Left ventricle myocardium inferior (tissue), 1 donor: ENCODE data around the gene PRDM16. TPM values are rescaled to one million over a fixed set of nuclear protein-coding genes. Genes with fewer than 3 reads are reported as not detected.

Experiments used
- DNase-seq: peaks from one replicate; pipeline ENCODE4 v3.0.0-alpha.2; 2020
- H3K27ac ChIP-seq: fragments of 200-600 bp; replicated peaks from 2 replicates; pipeline ENCODE4 v1.8.0; 2021
- H3K27me3 ChIP-seq: fragments of 200-600 bp; 2 replicates; pipeline ENCODE4 v1.8.0; 2021; ENCODE audit warnings: low read depth
- H3K36me3 ChIP-seq: fragments of 200-600 bp; 2 replicates; pipeline ENCODE4 v1.8.0; 2021
- H3K4me1 ChIP-seq: fragments of 200-600 bp; 2 replicates; pipeline ENCODE4 v1.8.0; 2021
- H3K4me3 ChIP-seq: fragments of 200-600 bp; 2 replicates; pipeline ENCODE4 v1.8.0; 2021; ENCODE audit warnings: mild to moderate bottlenecking, moderate library complexity
- H3K9me3 ChIP-seq: fragments of 200-600 bp; replicated peaks from 2 replicates; pipeline ENCODE4 v1.8.0; 2021
- CTCF ChIP-seq: fragments of 200-600 bp; IDR thresholded peaks from 2 replicates; pipeline ENCODE4 v1.8.0; 2021; ENCODE audit warnings: antibody characterized with exemption, mild to moderate bottlenecking, borderline replicate concordance
- intact Hi-C: fragments of 100-400 bp; cut with micrococcal nuclease; formaldehyde crosslinking; loops from one replicate; pipeline ENCODE4 v1.11.0; 2022
- total RNA-seq: library from RNA; stranded (reverse); fragmentation: NEBNext Ultra II Directional; extraction: Animal tissue kit (Norgen Biotek cat#: 25700); gene quantifications from one replicate; pipeline ENCODE4 v1.2.1, GENCODE V29; 2021
- donor health status: DM: no; HTN: yes; CAD: no; lungs with severe emphysema.

Gene PRDM16
- total RNA-seq, 1 donor from 2014 or later = 16.6 TPM

DNA sequence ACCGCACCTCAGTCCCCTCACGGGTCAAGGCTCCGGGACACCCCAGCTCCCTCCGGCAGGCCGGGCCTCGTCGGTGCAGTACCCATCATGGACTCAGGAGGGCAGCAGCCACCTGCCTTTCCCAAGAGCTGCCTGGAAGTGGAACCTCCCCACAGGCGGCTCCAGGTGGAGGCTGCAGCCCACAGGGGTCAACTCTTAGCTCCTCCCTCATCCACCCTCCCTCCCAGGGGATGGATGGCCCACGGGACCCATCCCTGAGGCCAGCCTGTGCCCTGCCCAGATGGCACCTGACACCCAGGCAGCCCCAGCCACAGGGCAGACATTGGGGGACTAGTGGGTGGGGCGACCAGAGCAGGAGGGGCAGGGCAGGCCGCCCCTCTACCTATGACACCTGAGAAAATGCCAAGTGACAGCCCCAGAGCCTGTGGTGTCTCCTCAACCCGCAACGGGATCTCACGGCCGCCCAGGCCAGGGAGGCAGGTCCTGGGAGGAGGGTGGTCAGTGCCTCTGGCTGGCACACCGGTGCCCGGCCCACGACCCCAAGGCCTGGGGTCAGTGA, 384.3 kb downstream of the PRDM16 start:
- Histone ChIP-seq H3K4me1 (peaks cover 44% of the 10 kb centered on the region), H3K36me3 (no peaks in the 10 kb centered on the region), H3K27me3 (peaks cover 43% of the 10 kb centered on the region), H3K27ac (no peak overlapping the region), H3K9me3 (peaks cover under 1% of the 10 kb centered on the region), H3K4me3 (no peak overlapping the region)
- DNase-seq = peak; percentile 69
- peak; percentile 97 for TF ChIP-seq CTCF
- intact Hi-C loops = no loop called here

GRCh38 chr1:3453891-3454810, 385.1 kb downstream of the PRDM16 start, which contains the start of gene ARHGEF16:
TSS of gene ARHGEF16 (plus strand) at chr1:3454665. CDS start at chr1:3463085, 8,420 bp downstream.
- Histone ChIP-seq H3K36me3 (no peaks in the 10 kb centered on the region), H3K9me3 (no peaks in the 10 kb centered on the region), H3K4me1 (peaks cover 51% of the 10 kb centered on the region), H3K27ac (peak within 1 kb of the TSS; percentile 68), H3K27me3 (peaks cover 43% of the 10 kb centered on the region), H3K4me3 (peak within 1 kb of the TSS; percentile 72)
- intact Hi-C loops = no loop called here
- TF ChIP-seq CTCF = peak; percentile 63
- DNase-seq = peak; percentile 54

- Histone ChIP-seq H3K27me3 (peaks cover 38% of the 10 kb centered on the region), H3K27ac (peak overlapping the region; percentile 68)
Observed at GRCh38 chr1:3454811-3455618, 386.0 kb downstream of the PRDM16 start.

DNA sequence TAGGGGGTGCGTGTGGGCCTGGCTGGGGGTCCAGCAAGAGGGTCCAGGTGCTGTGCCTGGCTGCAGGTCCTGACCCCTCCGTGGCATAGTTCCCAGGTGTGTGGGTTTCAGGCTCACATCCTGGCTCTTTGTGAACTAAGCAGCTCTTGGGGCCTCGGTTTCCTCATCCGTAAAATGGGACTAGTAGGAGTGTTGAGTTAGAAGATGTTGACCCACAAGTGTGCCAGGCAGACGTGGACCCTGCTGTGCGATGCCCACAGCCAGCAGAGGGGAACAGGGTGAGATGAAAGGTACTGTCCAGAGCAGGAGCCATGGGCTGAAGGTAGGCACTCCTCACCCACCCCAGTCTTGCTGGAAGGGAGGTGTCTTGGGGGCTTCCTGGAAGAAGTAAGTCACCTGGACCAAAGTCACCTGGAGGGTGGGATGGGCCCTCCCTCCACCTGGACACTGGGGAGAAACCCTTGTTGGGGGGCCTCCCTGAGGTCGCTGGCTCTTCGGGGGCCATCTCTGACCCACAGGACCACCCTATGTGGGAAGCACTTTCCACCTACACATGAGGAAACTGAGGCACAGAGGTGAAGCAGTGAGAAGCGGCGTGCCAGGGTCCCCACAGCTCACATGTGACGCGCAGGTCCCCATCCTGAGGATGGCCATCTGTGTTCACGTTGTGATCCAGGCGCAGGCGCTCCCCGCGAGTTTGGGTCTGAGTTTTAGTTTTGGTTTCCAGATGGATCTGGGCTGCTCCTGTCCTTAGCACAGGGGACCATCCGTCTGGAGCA, 386.9 kb downstream of the PRDM16 start:
- Histone ChIP-seq H3K27ac (peak overlapping the region; percentile 68), H3K4me1 (peaks cover 68% of the 10 kb centered on the region), H3K4me3 (no peak overlapping the region), H3K9me3 (no peaks in the 10 kb centered on the region), H3K27me3 (peaks cover 30% of the 10 kb centered on the region), H3K36me3 (no peaks in the 10 kb centered on the region)
- TF ChIP-seq CTCF = no peak
- no peak for DNase-seq
- intact Hi-C loops = no loop called here

More at GRCh38 chr1:3454811-3455618, 386.0 kb downstream of the PRDM16 start:
- no peaks in the 10 kb centered on the region for H3K9me3 ChIP-seq
- H3K4me1 ChIP-seq = peaks cover 59% of the 10 kb centered on the region
- no peak for TF ChIP-seq CTCF
- intact Hi-C loops = no loop called here
- DNase-seq = peak; percentile 46
- H3K36me3 ChIP-seq = no peaks in the 10 kb centered on the region
- H3K4me3 ChIP-seq = peak overlapping the region; percentile 72
